MM.1S (cell line): ENCODE measurements around the gene MOB1A.

Experiments
- CTCF ChIP-seq: fragments of 300-600 bp; sonication (generic); IDR thresholded peaks from 2 replicates; pipeline ENCODE4 v1.5.1; 2016; ENCODE audit warnings: antibody characterized with exemption, low read length, mixed read lengths
- EZH2phosphoT487 ChIP-seq: fragments of 300-600 bp; sonication (generic); IDR thresholded peaks from 2 replicates; pipeline ENCODE4 v1.6.1; 2018; ENCODE audit warnings: antibody characterized with exemption, low read length

GRCh38 chr2:74199871-74200305 is 21.2 kb upstream of the MOB1A start:
- TF ChIP-seq CTCF (no peak), EZH2phosphoT487 (no peak)
